Measurements from ENCODE around the gene KIF19.

DNA sequence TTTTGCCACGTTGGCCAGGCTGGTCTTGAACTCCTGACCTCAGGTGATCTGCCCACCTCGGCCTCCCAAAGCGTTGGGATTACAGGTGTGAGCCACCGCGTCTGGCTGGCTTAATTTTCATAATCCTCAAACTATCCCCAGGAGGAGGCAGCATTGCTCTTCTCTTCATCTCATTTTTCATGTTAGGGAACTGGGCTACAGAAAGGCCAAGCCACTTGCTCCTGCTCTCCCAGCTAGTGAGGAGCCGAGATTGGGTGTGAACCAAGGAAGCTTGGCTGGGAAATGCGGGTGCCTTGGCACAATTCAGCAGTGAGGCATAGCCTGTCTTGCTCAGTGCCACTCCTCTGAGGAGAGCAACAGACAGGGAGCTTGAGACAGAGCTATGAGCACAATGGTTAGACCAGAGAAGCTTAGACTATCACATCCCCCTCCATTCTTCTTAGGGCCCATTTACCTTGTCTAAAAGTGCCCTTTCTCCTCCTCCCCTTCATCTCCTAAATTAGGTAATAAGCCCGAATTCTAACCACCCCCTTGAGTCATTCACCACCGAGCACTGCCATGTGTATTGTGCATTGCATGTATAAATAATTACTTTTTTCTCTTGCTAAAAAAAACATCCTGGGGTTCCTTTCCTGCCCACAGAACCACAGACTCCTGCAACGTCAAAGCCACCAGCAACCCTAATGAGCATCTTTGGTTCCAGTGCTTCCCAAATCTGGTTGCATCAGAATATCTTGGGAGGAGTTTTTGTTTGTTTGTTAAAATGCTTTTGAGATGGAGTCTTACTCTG, 20.0 kb upstream of the KIF19 start:
- TF ChIP-seq EZH2phosphoT487 (IDR thresholded peaks at IDR 0.05; ENCODE audit: borderline replicate concordance, low read length), result no peak
- TF ChIP-seq, protein P1, sequence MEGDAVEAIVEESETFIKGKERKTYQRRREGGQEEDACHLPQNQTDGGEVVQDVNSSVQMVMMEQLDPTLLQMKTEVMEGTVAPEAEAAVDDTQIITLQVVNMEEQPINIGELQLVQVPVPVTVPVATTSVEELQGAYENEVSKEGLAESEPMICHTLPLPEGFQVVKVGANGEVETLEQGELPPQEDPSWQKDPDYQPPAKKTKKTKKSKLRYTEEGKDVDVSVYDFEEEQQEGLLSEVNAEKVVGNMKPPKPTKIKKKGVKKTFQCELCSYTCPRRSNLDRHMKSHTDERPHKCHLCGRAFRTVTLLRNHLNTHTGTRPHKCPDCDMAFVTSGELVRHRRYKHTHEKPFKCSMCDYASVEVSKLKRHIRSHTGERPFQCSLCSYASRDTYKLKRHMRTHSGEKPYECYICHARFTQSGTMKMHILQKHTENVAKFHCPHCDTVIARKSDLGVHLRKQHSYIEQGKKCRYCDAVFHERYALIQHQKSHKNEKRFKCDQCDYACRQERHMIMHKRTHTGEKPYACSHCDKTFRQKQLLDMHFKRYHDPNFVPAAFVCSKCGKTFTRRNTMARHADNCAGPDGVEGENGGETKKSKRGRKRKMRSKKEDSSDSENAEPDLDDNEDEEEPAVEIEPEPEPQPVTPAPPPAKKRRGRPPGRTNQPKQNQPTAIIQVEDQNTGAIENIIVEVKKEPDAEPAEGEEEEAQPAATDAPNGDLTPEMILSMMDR (conservative IDR thresholded peaks at IDR 0.05; ENCODE audit: low read depth, low read length), result peak; percentile 48
